SK-N-MC (cell line): Measurements from ENCODE around the gene ZDHHC14.

Experiments
- DNase-seq: peaks from one replicate; pipeline ENCODE4 v3.0.0-alpha.2; 2011; ENCODE audit warnings: low read depth, low spot score
- H3K27ac ChIP-seq: fragments of 200-600 bp; sonication (generic); 2 replicates; pipeline ENCODE4 v1.5.1; 2016; ENCODE audit warnings: mixed run types
- H3K36me3 ChIP-seq: fragments of 200-600 bp; sonication (generic); 2 replicates; pipeline ENCODE4 v1.6.1; 2017; ENCODE audit warnings: antibody characterized with exemption, low read length, mixed read lengths; ENCODE audit not compliant: insufficient read depth
- H3K4me3 ChIP-seq: fragments of 200-600 bp; sonication (generic); 2 replicates; pipeline ENCODE4 v1.5.1; 2016
- H3K9ac ChIP-seq: fragments of 200-600 bp; sonication (generic); 2 replicates; pipeline ENCODE4 v1.8.0; 2017; ENCODE audit warnings: mixed run types, mixed read lengths; ENCODE audit not compliant: insufficient read length
- H3K9me3 ChIP-seq: fragments of 200-600 bp; sonication (generic); 2 replicates; pipeline ENCODE4 v1.6.1; 2017; ENCODE audit warnings: low read depth, mild to moderate bottlenecking, antibody characterized with exemption, low read length, moderate library complexity, mixed read lengths
- EZH2 ChIP-seq: fragments of 200-600 bp; sonication (generic); IDR thresholded peaks from one replicate; pipeline ENCODE4 v1.6.1; 2017; ENCODE audit warnings: antibody characterized with exemption
- FOXP2 ChIP-seq: optimal IDR thresholded peaks from 2 replicates; pipeline ENCODE3; 2011; ENCODE audit warnings: mild to moderate bottlenecking, moderate library complexity; ENCODE audit not compliant: insufficient read depth; ENCODE audit errors: extremely low read length, control extremely low read depth
- POLR2AphosphoS5 ChIP-seq: IDR thresholded peaks from 2 replicates; pipeline ENCODE4 v1.6.1; 2012; ENCODE audit warnings: mild to moderate bottlenecking, low read depth, low read length, borderline replicate concordance

ZDHHC14 gene

GRCh38 chr6:157645201-157645795 lies 264.3 kb downstream of the ZDHHC14 start:
- H3K36me3 ChIP-seq, result no peaks in the 10 kb centered on the region
- no peaks in the 10 kb centered on the region for H3K9me3 ChIP-seq
- H3K4me3 ChIP-seq, result no peak overlapping the region
- DNase-seq, result no peak
- H3K9ac ChIP-seq, result no peak overlapping the region
- TF ChIP-seq EZH2 (no peak), POLR2AphosphoS5 (no peak), FOXP2 (no peak)
- no peak overlapping the region for H3K27ac ChIP-seq

- Histone ChIP-seq H3K27ac (no peak overlapping the region), H3K9me3 (no peaks in the 10 kb centered on the region), H3K36me3 (no peaks in the 10 kb centered on the region), H3K4me3 (no peak overlapping the region), H3K9ac (no peak overlapping the region)
- TF ChIP-seq EZH2 (no peak), POLR2AphosphoS5 (no peak), FOXP2 (no peak)
- no peak for DNase-seq
These were observed 265.0 kb downstream of the ZDHHC14 start for GRCh38 chr6:157646012-157646411.

GRCh38 chr6:157647261-157647915 lies 266.4 kb downstream of the ZDHHC14 start:
- DNase-seq, result no peak
- Histone ChIP-seq H3K27ac (no peak overlapping the region), H3K36me3 (no peaks in the 10 kb centered on the region), H3K9ac (no peak overlapping the region), H3K9me3 (no peaks in the 10 kb centered on the region), H3K4me3 (no peak overlapping the region)
- no peak for TF ChIP-seq EZH2
- no peak for TF ChIP-seq POLR2AphosphoS5
- no peak for TF ChIP-seq FOXP2

GRCh38 chr6:157648561-157648960 lies 267.6 kb downstream of the ZDHHC14 start:
- no peak for DNase-seq

GRCh38 chr6:157649311-157650260 lies 268.6 kb downstream of the ZDHHC14 start:
- H3K9ac ChIP-seq, result no peak overlapping the region
- peak overlapping the region; percentile 28; the same call in 1 of the 2 replicates for H3K4me3 ChIP-seq
- no peaks in the 10 kb centered on the region for H3K36me3 ChIP-seq
- DNase-seq, result no peak
- H3K9me3 ChIP-seq, result no peaks in the 10 kb centered on the region
- no peak for TF ChIP-seq EZH2
- peak; percentile 29; the same call in 1 of the 2 replicates for TF ChIP-seq POLR2AphosphoS5
- H3K27ac ChIP-seq, result no peak overlapping the region

More at GRCh38 chr6:157648561-157648960, 267.6 kb downstream of the ZDHHC14 start:
- no peaks in the 10 kb centered on the region for H3K36me3 ChIP-seq
- no peak for TF ChIP-seq EZH2
- TF ChIP-seq FOXP2, result no peak
- no peak for TF ChIP-seq POLR2AphosphoS5
- H3K9ac ChIP-seq, result no peak overlapping the region
- no peak overlapping the region for H3K27ac ChIP-seq
- H3K9me3 ChIP-seq, result no peaks in the 10 kb centered on the region
- no peak overlapping the region for H3K4me3 ChIP-seq

- Histone ChIP-seq H3K27ac (no peak overlapping the region), H3K36me3 (no peaks in the 10 kb centered on the region), H3K9me3 (no peaks in the 10 kb centered on the region), H3K4me3 (no peak overlapping the region), H3K9ac (no peak overlapping the region)
- no peak for DNase-seq
- no peak for TF ChIP-seq FOXP2
- no peak for TF ChIP-seq POLR2AphosphoS5
- no peak for TF ChIP-seq EZH2
These were observed 269.3 kb downstream of the ZDHHC14 start for GRCh38 chr6:157650261-157650640.

- Histone ChIP-seq H3K9ac (no peak overlapping the region), H3K36me3 (no peaks in the 10 kb centered on the region), H3K4me3 (no peak overlapping the region), H3K9me3 (no peaks in the 10 kb centered on the region), H3K27ac (no peak overlapping the region)
- TF ChIP-seq EZH2 (no peak), FOXP2 (no peak), POLR2AphosphoS5 (no peak)
- no peak for DNase-seq
These were observed 269.8 kb downstream of the ZDHHC14 start for GRCh38 chr6:157650801-157651200.

GRCh38 chr6:157651731-157652490 lies 270.9 kb downstream of the ZDHHC14 start:
- TF ChIP-seq POLR2AphosphoS5 (no peak), FOXP2 (no peak), EZH2 (no peak)
- no peak for DNase-seq
- H3K36me3 ChIP-seq, result no peaks in the 10 kb centered on the region
- no peaks in the 10 kb centered on the region for H3K9me3 ChIP-seq
- H3K4me3 ChIP-seq, result no peak overlapping the region
- no peak overlapping the region for H3K9ac ChIP-seq
- H3K27ac ChIP-seq, result no peak overlapping the region
